Hippocampal formation (tissue), 2 donors: Measurements from ENCODE around the gene TRIM10.
"Not testable (repeated sequence)": the region's sequence is repeated elsewhere in the genome, so short reads cannot be mapped to it uniquely, and the experiment has no call there.

Experiments
- DNase-seq, 2 donors: peaks; one replicate each; lab custom pipeline; 2025; lab: John Stamatoyannopoulos, UW

TRIM10 gene

GRCh38 chr6:30171677-30172471 is 10.9 kb upstream of the TRIM10 start:
- DNase-seq: no peak

GRCh38 chr6:30169658-30170614 is 8.9 kb upstream of the TRIM10 start:
- peak in 1 of 2 donors; percentile 33 for DNase-seq

- no peak for DNase-seq
These were observed 7.7 kb upstream of the TRIM10 start for GRCh38 chr6:30168741-30169140.

- no peak for DNase-seq
These were observed 6.1 kb upstream of the TRIM10 start for GRCh38 chr6:30167101-30167500.

- not testable (repeated sequence) for DNase-seq
These were observed 4.2 kb upstream of the TRIM10 start for GRCh38 chr6:30165238-30165637.

- DNase-seq: no peak
These were observed 3.7 kb upstream of the TRIM10 start for GRCh38 chr6:30164714-30165113.

- DNase-seq: no peak
These were observed 3.1 kb upstream of the TRIM10 start for GRCh38 chr6:30163918-30164654.

GRCh38 chr6:30163090-30163917 is 2.3 kb upstream of the TRIM10 start, which contains the start of gene TRIM15:
TRIM15 (plus strand) TSS chr6:30163546; CDS start chr6:30163685, 139 bp downstream.
- DNase-seq: no peak

- no peak for DNase-seq
These were observed 1.5 kb upstream of the TRIM10 start for GRCh38 chr6:30162265-30163089.

GRCh38 chr6:30160008-30160784 is 815 bp downstream of the TRIM10 start:
- DNase-seq: no peak

GRCh38 chr6:30158475-30159040 is 2.5 kb downstream of the TRIM10 start:
- DNase-seq: no peak

GRCh38 chr6:30157999-30158398 is 3.0 kb downstream of the TRIM10 start:
- DNase-seq: no peak

- no peak for DNase-seq
These were observed 3.4 kb downstream of the TRIM10 start for GRCh38 chr6:30157581-30157980.

GRCh38 chr6:30156774-30157173 is 4.2 kb downstream of the TRIM10 start:
- DNase-seq: no peak

- DNase-seq: no peak
These were observed 4.8 kb downstream of the TRIM10 start for GRCh38 chr6:30156262-30156599.

GRCh38 chr6:30155520-30156261 is 5.3 kb downstream of the TRIM10 start:
- DNase-seq: no peak

GRCh38 chr6:30154709-30155519 is 6.1 kb downstream of the TRIM10 start:
- DNase-seq: no peak

- DNase-seq: no peak
These were observed 7.0 kb downstream of the TRIM10 start for GRCh38 chr6:30154061-30154460.
